Kidney glomerular epithelial cell (primary cell): ENCODE results near the gene CDHR1.
"Not testable (repeated sequence)": the region's sequence is repeated elsewhere in the genome, so short reads cannot be mapped to it uniquely, and the experiment has no call there.

ENCODE experiments used
- DNase-seq: peaks from one replicate; lab custom pipeline; 2025; lab: John Stamatoyannopoulos, UW

The CDHR1 gene

GRCh38 chr10:84194424-84195043 is at the start of gene CDHR1:
Gene CDHR1, plus strand, starts transcription at chr10:84194537. Its CDS starts 224 bp downstream, at chr10:84194761.
- peak; percentile 27 for DNase-seq

- DNase-seq = no peak
These were observed 47.0 kb upstream of the CDHR1 start for GRCh38 chr10:84147347-84147746.

GRCh38 chr10:84148006-84148597 is 46.2 kb upstream of the CDHR1 start:
- peak; percentile 37 for DNase-seq

- DNase-seq = no peak
These were observed 44.5 kb upstream of the CDHR1 start for GRCh38 chr10:84149854-84150253.

- DNase-seq = no peak
These were observed 41.6 kb upstream of the CDHR1 start for GRCh38 chr10:84152769-84153168.

- DNase-seq = no peak
These were observed 38.8 kb upstream of the CDHR1 start for GRCh38 chr10:84155521-84155920.

GRCh38 chr10:84156009-84156408 is 38.3 kb upstream of the CDHR1 start:
- DNase-seq = no peak

GRCh38 chr10:84156768-84157167 is 37.6 kb upstream of the CDHR1 start:
- DNase-seq = no peak

- no peak for DNase-seq
These were observed 36.3 kb upstream of the CDHR1 start for GRCh38 chr10:84158061-84158460.

- DNase-seq = no peak
These were observed 35.8 kb upstream of the CDHR1 start for GRCh38 chr10:84158550-84158949.

- DNase-seq = no peak
These were observed 35.2 kb upstream of the CDHR1 start for GRCh38 chr10:84159076-84159685.

- peak; percentile 23 for DNase-seq
These were observed 33.5 kb upstream of the CDHR1 start for GRCh38 chr10:84160663-84161362.

GRCh38 chr10:84163996-84164395 is 30.3 kb upstream of the CDHR1 start:
- DNase-seq = no peak

- no peak for DNase-seq
These were observed 29.9 kb upstream of the CDHR1 start for GRCh38 chr10:84164442-84164841.

GRCh38 chr10:84166620-84167288 is 27.6 kb upstream of the CDHR1 start:
- peak; percentile 35 for DNase-seq

- DNase-seq = not testable (repeated sequence)
These were observed 27.1 kb upstream of the CDHR1 start for GRCh38 chr10:84167289-84167653.

- DNase-seq = not testable (repeated sequence)
These were observed 26.0 kb upstream of the CDHR1 start for GRCh38 chr10:84168382-84168781.

- not testable (repeated sequence) for DNase-seq
These were observed 23.1 kb upstream of the CDHR1 start for GRCh38 chr10:84171237-84171636.

GRCh38 chr10:84171700-84172466 is 22.5 kb upstream of the CDHR1 start:
- DNase-seq = peak; percentile 43

- DNase-seq = no peak
These were observed 21.6 kb upstream of the CDHR1 start for GRCh38 chr10:84172467-84173356.

- DNase-seq = no peak
These were observed 20.8 kb upstream of the CDHR1 start, which contains the start of gene GPR15LG for GRCh38 chr10:84173501-84173929. Gene GPR15LG, plus strand, starts transcription at chr10:84173801. Its CDS starts 51 bp downstream, at chr10:84173852.
